ENCODE data around the gene RSRC2.
"Not testable (repeated sequence)": the region's sequence is repeated elsewhere in the genome, so short reads cannot be mapped to it uniquely, and the experiment has no call there.

RSRC2 gene

DNA sequence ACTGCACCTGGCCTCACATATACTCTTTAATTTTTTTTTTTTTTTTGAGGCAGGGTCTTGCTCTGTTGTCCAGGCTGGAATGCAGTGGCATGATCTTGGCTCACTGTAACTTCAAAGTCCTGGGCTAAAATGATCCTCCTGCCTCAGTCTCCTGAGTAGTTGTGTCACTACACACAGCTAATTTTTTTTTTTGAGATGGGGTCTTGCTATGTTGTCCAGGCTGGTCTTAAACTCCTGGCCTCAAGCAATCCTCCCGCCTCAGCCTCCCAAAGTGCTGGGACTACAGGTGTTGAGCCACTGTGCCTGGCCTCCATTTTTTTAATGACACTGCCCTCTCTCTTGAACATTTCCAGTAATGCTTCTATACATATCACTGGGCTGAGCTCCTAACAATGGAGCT, 42.4 kb downstream of the RSRC2 start:
- DNase-seq (ENCODE audit: low read depth): not testable (repeated sequence)

DNA sequence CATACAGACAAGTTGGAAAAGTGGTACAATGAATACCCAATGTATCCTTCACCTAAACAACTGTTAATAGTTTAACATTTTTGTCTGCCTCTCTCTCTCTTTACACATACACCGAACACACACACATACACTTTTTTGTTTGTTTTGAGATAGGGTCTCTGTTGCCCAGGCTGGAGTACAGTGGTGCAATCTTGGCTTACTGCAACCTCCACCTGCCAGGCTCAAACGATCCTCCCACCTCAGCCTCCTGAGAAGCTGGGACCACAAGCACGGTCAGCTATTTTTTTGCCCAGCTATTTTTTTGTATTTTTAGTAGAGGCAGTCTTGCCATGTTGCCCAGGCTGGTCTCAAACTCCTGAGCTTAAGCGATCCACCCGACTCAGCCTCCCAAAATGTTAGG, 42.8 kb downstream of the RSRC2 start:
- no peak for DNase-seq (ENCODE audit: low read depth)

DNA sequence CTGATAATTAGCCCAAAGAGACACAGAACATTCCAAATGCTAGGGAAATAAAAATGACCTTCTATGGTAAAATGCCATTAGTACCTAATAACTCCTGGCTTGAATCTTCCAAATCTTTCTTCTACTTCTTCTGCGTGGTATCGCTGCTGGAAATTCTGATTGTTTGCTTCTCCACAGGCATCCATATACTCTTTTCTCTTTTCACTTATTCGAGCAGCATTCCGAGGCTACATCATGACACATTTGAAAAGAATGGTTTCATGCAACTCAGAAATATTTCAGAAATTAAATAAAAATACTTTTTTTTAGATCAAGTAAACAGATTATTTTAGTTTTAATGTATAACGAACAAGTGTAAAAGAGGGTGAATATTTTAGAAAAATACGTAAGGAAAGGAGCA, 44.9 kb downstream of the RSRC2 start:
- no peak for DNase-seq (ENCODE audit: low read depth)

DNA sequence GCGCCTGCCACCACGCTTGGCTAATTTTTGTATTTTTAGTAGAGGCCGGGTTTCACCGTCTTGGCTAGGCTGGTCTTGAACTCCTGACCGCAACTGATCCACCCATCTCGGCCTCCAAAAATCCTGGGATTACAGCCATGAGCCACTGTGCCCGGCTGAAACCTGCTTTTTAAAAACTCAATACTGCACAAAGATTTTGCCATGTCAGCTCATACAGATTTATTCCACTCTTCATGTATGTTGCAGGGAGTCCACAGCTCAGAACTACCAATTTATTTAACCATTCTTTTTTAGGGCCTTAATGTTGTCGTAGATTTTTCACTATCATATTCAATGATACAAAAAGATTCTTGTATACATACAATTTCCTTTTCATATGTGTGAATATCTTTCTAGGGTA, 46.0 kb downstream of the RSRC2 start:
- DNase-seq (ENCODE audit: low read depth): no peak

DNA sequence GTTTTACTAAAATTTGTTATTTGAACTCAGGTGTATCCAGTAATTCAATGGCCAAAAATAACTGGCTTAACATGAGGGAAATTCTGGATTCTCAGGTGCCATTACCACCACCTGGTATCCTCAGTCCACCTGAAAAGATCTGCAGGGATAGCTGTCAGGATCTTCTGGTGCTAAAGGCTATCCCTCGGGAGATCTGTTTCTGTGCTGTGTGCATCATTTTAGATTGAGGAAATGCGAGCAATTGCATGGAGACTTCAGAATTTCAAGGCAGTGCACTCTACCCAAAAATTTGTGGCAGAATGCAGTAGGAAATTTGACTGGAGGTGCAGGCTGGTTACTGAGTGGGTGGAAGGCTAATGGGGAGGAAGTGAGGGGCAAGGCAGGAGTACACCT, 52.4 kb downstream of the RSRC2 start:
- no peak for DNase-seq (ENCODE audit: low read depth)

DNA sequence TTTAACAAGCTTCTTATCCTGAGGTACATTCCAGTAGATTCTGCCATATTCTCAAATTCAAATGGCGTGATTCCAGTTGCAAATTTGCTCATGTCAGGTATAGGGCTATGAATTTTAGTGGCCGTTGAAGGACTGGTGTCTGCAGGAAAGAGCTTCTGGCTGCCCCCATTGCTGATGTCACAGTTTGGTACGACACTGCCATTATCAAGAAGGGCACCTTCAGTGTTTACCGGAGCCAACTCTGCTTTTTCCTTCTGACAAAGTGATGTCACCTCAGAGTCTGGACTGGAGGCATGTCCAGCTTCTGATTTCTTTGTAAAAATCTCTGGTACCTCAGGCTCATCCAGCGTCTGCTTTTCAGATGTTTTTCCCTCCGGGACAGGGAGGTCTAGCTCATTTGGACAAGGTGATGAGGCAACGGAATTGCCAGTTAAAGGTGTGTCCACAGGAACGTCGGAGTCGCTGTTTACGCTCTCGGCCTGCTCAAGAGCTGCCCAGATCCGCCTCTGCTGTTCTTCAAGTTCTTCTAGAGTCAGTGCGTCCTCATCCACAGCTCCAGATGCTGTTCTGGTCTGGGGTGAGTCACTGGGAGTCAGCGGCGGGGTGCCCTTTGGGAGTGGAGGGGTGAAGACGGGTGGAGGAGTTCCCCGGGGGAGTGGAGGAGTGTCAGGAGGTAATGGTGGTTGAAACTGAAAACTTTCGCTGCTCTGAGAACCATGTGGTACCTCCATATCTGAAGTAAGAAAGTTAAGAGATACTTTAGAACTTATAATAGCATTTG, 53.0 kb downstream of the RSRC2 start:
- DNase-seq (ENCODE audit: low read depth): peak; percentile 73

DNA sequence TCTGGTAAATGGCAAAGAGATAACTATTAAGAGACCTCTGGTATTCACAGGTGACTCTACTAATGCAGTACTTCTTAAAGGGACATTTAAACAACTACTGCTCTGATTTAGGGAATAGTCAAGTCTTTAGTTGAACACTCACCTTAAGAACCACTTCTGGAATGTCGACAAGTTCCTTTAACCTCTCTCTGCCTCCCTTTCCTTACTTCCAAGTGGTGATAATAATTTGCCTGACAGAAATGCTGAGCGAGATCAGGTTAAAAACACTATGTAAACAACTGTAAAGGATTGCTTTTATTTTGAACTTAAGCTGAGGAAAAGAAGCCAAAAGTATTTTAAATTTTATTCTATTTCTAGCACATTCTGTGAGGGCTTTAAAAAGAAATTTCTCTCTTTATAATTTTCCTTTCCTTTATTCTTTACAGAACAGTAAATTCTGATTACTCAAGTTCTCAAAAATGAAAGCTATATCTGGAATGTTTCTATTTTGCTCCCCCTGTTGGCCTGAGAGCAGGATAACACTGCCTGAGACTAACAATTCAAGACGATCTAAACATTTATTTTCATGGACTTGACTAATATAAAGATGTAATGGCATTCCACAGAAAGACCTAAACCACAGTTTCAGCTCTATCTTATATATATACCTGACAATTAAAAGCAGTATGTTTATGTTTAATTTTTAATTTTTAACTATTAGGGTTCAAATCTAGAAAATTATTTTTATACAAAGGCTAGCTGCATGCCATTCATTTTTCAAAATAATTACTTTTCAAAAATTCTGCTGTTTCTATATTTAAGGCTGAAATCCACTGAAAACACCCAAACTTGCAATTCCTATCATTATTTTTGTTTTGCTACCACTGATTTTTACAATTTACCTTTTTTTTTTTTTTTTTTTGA, 55.2 kb downstream of the RSRC2 start:
- DNase-seq (ENCODE audit: low read depth): peak; percentile 82

DNA sequence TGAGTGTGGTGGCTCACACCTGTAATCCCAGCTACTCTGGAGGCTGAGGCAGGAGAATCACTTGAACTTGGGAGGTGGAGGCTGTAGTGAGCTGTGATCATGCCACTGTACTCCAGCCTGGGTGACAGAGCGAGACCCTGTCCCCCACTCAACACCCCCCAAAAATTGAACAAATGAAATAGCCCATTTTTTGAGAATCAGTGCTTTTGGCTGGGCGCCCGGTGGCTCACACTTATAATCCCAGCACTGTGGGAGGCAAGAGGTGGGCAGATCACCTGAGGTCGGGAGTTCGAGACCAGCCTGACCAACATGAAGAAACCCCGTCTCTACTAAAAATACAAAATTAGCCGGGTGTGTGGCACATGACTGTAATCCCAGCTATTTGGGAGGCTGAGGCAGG, 56.2 kb downstream of the RSRC2 start:
- not testable (repeated sequence) for DNase-seq (ENCODE audit: low read depth)

DNA sequence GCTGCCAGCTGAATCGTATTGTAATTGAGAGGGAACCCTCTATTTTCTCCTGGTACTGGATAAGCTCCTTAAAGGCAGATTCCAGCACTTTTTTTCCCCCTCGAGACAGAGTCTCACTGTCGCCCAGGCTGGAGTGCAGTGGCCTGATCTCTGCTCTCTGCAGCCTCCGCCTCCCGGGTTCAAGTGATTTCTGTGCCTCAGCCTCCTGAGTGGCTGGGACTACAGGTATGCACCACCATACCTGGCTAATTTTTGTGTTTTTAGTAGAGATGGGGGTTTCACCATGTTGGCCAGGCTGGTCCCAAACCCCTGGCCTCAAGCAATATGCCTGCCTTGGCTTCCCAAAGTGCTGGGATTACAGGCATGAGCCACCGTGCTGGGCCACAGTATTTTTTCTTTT, 56.9 kb downstream of the RSRC2 start:
- DNase-seq (ENCODE audit: low read depth): not testable (repeated sequence)

DNA sequence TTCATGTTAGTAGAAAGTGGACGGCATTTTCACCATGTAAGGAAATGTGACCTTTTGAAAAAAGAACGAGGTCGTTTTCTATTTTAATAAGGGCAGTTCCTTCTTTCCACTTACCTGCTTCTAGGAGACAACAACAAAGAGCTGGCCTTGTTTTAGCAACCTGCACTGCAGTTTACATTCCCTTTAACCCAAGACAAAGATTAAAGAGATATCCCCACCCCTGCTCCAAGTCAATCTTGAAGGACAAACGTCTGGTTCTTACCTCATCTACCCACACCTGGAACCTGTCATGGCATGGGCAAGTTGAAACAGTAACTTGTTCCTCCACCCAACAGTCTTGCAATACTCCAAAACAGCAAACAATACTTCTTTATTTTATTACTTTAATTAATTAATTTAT, 58.8 kb downstream of the RSRC2 start:
- no peak for DNase-seq (ENCODE audit: low read depth)

DNA sequence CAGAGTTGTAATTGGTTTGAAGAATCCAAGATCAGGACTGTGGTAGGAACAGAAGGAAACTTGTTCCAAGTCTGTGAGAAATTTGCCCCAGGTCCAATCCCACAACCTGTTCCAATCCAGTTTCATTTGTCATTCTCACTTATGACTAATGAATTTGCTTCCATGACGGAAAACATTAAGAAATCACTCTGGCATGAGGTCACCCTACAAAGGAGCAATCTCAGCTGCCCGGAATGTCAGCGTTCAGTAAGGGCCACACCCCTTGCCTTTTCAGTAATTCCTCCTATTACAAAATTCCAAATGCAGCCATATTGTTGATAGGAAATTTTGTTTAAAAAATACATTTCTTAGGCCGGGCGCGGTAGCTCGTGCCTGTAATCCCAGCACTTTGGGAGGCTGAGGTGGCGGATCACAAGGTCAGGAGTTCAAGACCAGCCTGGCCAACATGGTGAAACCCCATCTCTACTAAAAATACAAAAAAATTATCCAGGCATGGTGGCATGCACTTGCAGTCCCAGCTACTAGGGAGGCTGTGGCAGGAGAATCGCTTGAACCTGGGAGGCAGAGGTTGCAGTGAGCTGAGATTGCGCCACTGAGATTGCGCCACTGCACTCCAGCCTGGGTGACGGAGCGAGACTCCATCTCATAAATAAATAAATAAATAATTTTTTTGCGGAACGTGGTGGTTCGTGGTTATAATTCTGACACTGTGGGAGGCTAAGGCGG, 62.3 kb downstream of the RSRC2 start:
- DNase-seq (ENCODE audit: low read depth): peak; percentile 99

DNA sequence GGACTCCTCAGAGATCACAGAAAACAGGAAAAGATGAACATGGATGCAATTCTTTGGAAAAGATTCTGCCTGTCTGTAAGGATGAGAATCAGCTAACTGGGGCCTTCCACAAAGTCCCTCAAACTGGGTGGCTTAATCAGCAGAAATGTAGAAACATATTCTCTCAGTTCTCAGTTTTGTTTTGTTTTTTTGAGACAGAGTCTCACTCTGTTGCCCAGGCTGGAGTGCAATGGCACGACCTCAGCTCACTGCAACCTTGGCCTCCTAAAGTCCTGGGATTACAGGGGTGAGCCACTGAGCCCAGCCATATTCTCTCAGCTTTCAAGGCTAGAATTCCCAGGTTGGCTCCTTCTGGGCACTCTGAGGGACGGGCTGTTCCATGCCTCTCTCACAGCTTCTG, 66.1 kb downstream of the RSRC2 start:
- DNase-seq (ENCODE audit: low read depth): no peak

DNA sequence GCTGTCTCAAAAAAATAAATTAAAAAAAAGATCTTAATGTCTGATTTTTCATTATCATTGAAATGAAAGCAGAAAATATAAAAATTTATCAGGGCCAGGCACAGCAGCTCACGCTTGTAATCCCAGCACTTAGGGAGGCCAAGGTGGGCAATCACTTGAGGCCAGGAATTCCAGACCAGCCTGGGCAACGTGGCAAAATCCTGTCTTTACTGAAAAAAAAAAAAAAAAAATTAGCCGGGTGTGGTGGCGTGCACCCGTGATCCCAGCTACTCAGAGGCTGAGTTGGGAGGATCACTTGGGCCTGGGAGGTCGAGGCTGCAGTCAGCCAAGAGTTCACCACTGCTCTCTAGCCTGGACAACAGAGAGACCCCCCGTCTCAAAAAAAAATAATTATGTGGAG, 66.7 kb downstream of the RSRC2 start:
- DNase-seq (ENCODE audit: low read depth): no peak

DNA sequence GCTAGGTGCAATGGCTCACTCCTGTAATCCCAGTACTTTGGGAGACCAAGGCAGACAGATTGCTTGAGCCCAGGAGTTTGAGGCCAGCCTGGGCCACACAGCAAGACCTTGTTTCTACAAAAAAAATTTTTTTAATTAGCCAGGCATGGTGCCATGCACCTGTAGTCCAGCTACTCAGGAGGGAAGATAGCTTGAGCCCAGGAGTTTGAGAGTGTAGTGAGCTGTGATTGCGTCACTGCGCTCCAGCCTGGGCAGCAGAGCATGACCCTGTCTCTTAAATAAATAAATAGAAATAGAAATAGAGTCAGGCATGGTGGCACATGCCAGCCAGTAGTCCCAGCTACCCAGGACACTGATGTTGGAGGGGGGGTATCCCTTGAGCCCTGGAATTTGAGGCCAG, 67.5 kb downstream of the RSRC2 start:
- DNase-seq (ENCODE audit: low read depth): no peak

DNA sequence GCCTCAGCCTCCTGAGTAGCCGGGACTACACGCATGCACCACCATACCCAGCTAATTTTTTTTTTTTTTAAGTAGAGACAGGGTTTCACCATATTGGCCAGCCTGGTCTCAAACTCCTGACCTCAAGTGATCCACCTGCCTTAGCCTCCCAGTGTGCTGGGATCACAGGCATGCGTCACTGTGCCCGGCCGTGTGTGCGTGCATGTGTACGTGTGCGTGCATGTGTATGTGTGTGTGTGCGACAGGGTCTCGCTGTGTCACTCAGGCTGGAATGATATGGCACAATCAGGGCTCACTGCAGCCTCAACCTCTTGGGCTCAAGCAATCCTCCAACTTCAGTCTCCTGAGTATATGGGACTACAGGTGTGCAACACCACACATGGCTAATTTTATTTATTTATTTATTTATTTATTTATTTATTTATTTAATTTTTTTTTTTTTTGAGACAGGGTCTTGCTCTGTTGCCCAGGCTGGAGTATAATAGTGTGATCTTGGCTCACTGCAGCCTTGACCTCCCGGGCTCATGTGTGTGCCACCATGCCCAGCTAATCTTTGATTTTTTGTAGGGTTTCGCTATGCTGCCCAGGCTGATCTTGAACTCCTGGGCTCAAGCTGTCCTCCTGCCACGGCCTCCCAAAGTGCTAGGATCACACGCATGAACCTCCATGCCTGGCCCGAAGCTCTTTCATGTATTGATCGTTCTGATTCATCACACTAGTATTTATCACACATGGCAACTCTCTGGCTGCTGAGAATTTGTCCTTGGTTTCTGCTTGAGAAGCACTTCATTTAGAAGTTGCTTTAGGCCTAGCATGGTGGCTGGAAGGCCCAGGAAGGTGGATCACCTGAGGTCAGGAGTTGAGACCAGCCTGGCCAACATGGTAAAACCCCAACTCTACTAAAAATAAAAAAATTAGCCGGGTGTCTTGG, 68.4 kb downstream of the RSRC2 start:
- DNase-seq (ENCODE audit: low read depth): no peak

DNA sequence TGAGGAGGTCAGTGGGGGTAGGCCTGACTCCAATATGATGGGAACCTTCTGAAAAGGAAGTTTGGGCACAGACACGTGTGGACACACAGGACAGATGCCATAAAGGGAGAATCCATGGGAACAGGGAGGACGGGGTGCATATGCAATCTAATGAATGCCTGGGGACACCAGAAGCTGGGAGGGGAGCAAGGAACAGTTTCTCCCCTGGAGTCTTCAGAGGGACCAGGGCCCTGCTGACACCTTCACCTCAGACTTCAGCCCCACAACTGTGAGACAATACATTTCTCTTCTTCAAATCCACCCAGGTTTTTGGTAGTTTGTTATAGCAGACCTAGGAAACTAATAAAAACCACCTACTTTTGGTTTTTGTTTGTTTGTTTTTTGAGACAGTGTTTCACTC, 69.1 kb downstream of the RSRC2 start:
- no peak for DNase-seq (ENCODE audit: low read depth)

DNA sequence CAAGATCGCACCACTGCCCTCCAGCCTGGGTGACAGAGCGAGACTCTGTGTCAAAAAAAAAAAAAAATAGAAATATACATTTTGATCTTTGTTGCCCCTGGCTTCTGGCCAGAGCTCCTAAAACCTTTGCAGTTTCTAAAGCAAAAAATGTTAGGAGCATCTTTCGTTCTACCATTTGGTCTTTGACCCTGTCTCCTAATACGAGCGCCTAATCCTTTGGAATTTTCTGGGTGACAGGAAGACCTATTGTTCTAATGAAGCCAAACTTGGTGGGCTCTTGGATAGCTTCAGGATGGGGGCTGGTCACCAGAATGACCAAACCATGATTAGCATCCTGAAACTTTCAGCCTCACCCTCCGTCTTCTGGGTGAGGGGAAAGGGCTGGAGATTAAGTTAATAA, 72.0 kb downstream of the RSRC2 start:
- no peak for DNase-seq (ENCODE audit: low read depth)

DNA sequence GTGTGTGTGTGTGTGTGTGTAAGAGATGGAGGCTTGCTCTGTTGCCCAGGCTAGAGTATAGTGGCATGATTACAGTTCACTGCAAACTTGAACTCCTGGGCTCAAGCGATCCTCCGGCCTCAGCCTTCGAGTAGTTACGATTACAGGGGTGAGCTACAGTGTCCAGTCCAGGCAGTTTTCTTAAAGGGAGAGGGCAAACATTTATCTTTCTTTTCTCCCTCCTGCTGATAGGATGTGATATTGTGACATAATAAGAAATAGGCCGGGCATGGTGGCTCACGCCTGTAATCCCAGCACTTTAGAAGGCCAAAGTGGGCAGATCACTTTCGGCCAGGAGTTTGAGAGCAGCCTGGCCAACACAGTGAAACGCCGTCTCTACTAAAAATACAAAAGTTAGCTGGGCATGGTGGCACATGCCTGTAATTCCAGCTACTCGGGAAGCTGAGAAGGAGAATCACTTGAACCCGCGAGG, 72.5 kb downstream of the RSRC2 start:
- DNase-seq (ENCODE audit: low read depth): no peak

Measured in ELR (cell line).